Measurements from ENCODE around the gene TSHZ2. TPM values are rescaled to one million over a fixed set of nuclear protein-coding genes. Genes with fewer than 3 reads are reported as not detected.

Gene TSHZ2
- total RNA-seq, 5 donors from 2014 or later (not counting 1 experiment from before 2014, with no cell fraction given): 20.2 to 42.9 (median 25.8) TPM

DNA sequence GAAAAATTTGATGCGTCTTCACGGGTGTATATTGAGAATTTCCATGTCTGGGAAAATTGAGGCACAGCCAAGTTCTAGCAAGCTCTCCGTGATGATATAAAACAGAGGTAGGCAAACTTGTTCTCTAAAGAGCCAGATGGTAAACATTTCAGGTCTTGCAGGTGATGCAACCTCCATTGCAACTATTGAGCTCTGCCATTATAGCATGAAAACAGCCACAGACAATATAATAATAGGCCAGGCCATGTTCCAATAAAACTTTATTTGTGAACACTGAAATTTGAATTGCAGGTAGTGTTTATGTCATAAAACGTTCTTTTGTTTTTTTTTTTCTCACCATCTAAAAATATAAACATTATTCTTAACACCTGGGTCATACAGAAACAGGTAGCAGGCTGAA, 453.3 kb downstream of the TSHZ2 start:
- WGBS (ENCODE audit: insufficient coverage): no CpG with 5 or more reads among the region's 4 CpGs
- POLR2A ChIA-PET: no interaction called here
- DNase-seq (no peak), ATAC-seq (replicated peaks in 1 of 4) (no peak)
- Mint-ChIP-seq H3K9me3 (peaks cover 0 to 4% (median 0%) of the 10 kb centered on the region in 3 donors), H3K4me1 (no peaks in the 10 kb centered on the region), H3K27ac (no peak overlapping the region), H3K27me3 (peaks cover 0 to 9% of the 10 kb centered on the region in 2 donors), H3K36me3 (peaks cover 10% of the 10 kb centered on the region), H3K4me3 (no peak overlapping the region)
- H3K4me3 ChIP-seq (ENCODE audit: control insufficient read depth in 1 of 2, extremely low read depth in 1 of 2, low read length in 1 of 2): no peak overlapping the region
- H3K36me3 ChIP-seq (ENCODE audit: control insufficient read depth in 2 of 2, extremely low read depth in 1 of 2, insufficient read depth in 1 of 2, low read length in 1 of 2): no peaks in the 10 kb centered on the region
- no peak overlapping the region for H3K27ac ChIP-seq (ENCODE audit: low read length)
- H3K4me1 ChIP-seq (ENCODE audit: control insufficient read depth in 1 of 2, extremely low read depth in 1 of 2, insufficient read depth in 2 of 2, low read length in 2 of 2): no peaks in the 10 kb centered on the region
- CTCF ChIA-PET: no interaction called here
- no peaks in the 10 kb centered on the region for H3K9me3 ChIP-seq
- peaks cover 0 to 2% of the 10 kb centered on the region in 2 experiments for H3K27me3 ChIP-seq (replicated peaks in 1 of 2; ENCODE audit: control insufficient read depth in 2 of 2, extremely low read depth in 1 of 2, insufficient read depth in 2 of 2, low read length in 1 of 2)

DNA sequence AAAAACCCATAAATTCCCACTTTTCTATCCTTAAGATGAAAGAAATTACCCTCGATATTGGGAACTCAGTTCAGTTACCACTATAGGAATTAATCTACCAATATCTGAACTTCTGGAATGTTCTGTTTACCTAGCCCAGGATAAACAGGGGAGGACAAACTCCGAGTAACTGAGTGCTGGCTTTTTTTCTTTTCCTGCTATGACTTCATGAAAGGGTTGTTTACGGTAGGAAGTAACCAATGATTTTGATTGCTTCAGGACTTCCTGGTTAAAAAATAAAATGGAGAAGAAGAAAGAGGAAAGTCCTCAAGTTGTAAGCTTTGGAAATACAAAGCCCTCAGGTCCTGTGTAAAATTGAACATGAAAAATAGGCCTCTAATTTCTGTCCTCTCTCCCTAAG, 453.8 kb downstream of the TSHZ2 start:
- CTCF ChIA-PET: no interaction called here
- Mint-ChIP-seq H3K4me3 (no peak overlapping the region), H3K27ac (no peak overlapping the region), H3K27me3 (peaks cover 0 to 9% of the 10 kb centered on the region in 2 donors), H3K9me3 (peaks cover 0 to 4% (median 0%) of the 10 kb centered on the region in 3 donors), H3K36me3 (peaks cover 10% of the 10 kb centered on the region), H3K4me1 (no peaks in the 10 kb centered on the region)
- H3K9me3 ChIP-seq: no peaks in the 10 kb centered on the region
- POLR2A ChIA-PET: no interaction called here
- H3K36me3 ChIP-seq (ENCODE audit: control insufficient read depth in 2 of 2, extremely low read depth in 1 of 2, insufficient read depth in 1 of 2, low read length in 1 of 2): no peaks in the 10 kb centered on the region
- DNase-seq: no peak
- H3K27ac ChIP-seq (ENCODE audit: low read length): no peak overlapping the region
- no peaks in the 10 kb centered on the region for H3K4me1 ChIP-seq (ENCODE audit: control insufficient read depth in 1 of 2, extremely low read depth in 1 of 2, insufficient read depth in 2 of 2, low read length in 2 of 2)
- no peak overlapping the region for H3K4me3 ChIP-seq (ENCODE audit: control insufficient read depth in 1 of 2, extremely low read depth in 1 of 2, low read length in 1 of 2)
- peaks cover 0 to 2% of the 10 kb centered on the region in 2 experiments for H3K27me3 ChIP-seq (replicated peaks in 1 of 2; ENCODE audit: control insufficient read depth in 2 of 2, extremely low read depth in 1 of 2, insufficient read depth in 2 of 2, low read length in 1 of 2)
- WGBS (ENCODE audit: insufficient coverage): no CpG with 5 or more reads among the region's 3 CpGs
- no peak for ATAC-seq (replicated peaks in 1 of 4)

GRCh38 chr20:53426766-53427312, 454.7 kb downstream of the TSHZ2 start:
- H3K36me3 ChIP-seq (ENCODE audit: control insufficient read depth in 2 of 2, extremely low read depth in 1 of 2, insufficient read depth in 1 of 2, low read length in 1 of 2): no peaks in the 10 kb centered on the region
- Mint-ChIP-seq H3K27me3 (peaks cover 0 to 9% of the 10 kb centered on the region in 2 donors), H3K4me1 (no peaks in the 10 kb centered on the region), H3K9me3 (peaks cover 0 to 4% (median 0%) of the 10 kb centered on the region in 3 donors), H3K36me3 (peaks cover 10% of the 10 kb centered on the region), H3K4me3 (no peak overlapping the region), H3K27ac (no peak overlapping the region)
- no peak overlapping the region for H3K27ac ChIP-seq (ENCODE audit: low read length)
- ChIA-PET CTCF (interaction anchor here in 1 of 2 donors (0.7 kb wide), 1 partner anchor 496 kb away, joined by 3 read pairs; no protein-coding TSS in a partner anchor), POLR2A (interaction anchor here in 1 of 2 donors (0.6 kb wide), 1 partner anchor 498 kb away, joined by 5 read pairs; no protein-coding TSS in a partner anchor)
- H3K4me1 ChIP-seq (ENCODE audit: control insufficient read depth in 1 of 2, extremely low read depth in 1 of 2, insufficient read depth in 2 of 2, low read length in 2 of 2): no peaks in the 10 kb centered on the region
- peaks cover 0 to 2% of the 10 kb centered on the region in 2 experiments for H3K27me3 ChIP-seq (replicated peaks in 1 of 2; ENCODE audit: control insufficient read depth in 2 of 2, extremely low read depth in 1 of 2, insufficient read depth in 2 of 2, low read length in 1 of 2)
- H3K4me3 ChIP-seq (ENCODE audit: control insufficient read depth in 1 of 2, extremely low read depth in 1 of 2, low read length in 1 of 2): no peak overlapping the region
- no peak for ATAC-seq (replicated peaks in 1 of 4)
- no peak for DNase-seq
- 83% methylated on average over 1 of the region's 6 CpGs for WGBS (ENCODE audit: insufficient coverage)
- H3K9me3 ChIP-seq: no peaks in the 10 kb centered on the region

DNA sequence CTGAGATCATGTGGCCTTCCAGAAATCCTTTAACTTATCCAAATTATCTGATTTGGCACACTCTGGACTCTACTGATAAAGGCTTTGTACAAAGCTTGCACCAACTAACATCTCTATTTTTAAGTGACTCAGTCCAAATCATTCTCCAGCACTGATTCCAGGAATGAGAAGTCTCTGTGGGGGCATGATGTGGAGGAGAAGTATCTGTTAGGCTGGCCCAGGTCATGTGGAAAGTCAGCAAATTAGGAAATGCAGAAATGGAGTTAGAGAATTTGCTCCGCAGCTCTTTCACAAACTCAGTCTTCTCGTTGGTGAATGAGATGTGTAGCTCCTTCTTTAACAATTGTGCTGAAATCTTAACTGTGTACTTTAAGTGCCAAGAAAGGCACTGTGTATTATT, 455.8 kb downstream of the TSHZ2 start:
- H3K9me3 ChIP-seq: no peaks in the 10 kb centered on the region
- no peaks in the 10 kb centered on the region for H3K4me1 ChIP-seq (ENCODE audit: control insufficient read depth in 1 of 2, extremely low read depth in 1 of 2, insufficient read depth in 2 of 2, low read length in 2 of 2)
- Mint-ChIP-seq H3K4me1 (no peaks in the 10 kb centered on the region), H3K36me3 (peaks cover 10% of the 10 kb centered on the region), H3K9me3 (peaks cover 0 to 4% (median 0%) of the 10 kb centered on the region in 3 donors), H3K27me3 (peaks cover 0 to 9% of the 10 kb centered on the region in 2 donors), H3K4me3 (no peak overlapping the region), H3K27ac (no peak overlapping the region)
- H3K36me3 ChIP-seq (ENCODE audit: control insufficient read depth in 2 of 2, extremely low read depth in 1 of 2, insufficient read depth in 1 of 2, low read length in 1 of 2): no peaks in the 10 kb centered on the region
- H3K27ac ChIP-seq (ENCODE audit: low read length): no peak overlapping the region
- no peak for DNase-seq
- no peak for ATAC-seq (replicated peaks in 1 of 4)
- peaks cover 0 to 2% of the 10 kb centered on the region in 2 experiments for H3K27me3 ChIP-seq (replicated peaks in 1 of 2; ENCODE audit: control insufficient read depth in 2 of 2, extremely low read depth in 1 of 2, insufficient read depth in 2 of 2, low read length in 1 of 2)
- no CpG with 5 or more reads among the region's 2 CpGs for WGBS (ENCODE audit: insufficient coverage)
- H3K4me3 ChIP-seq (ENCODE audit: control insufficient read depth in 1 of 2, extremely low read depth in 1 of 2, low read length in 1 of 2): no peak overlapping the region
- CTCF ChIA-PET: no interaction called here
- POLR2A ChIA-PET: interaction anchor here in 1 of 2 donors (0.7 kb wide), 1 partner anchor 397 kb away, joined by 3 read pairs; no protein-coding TSS in a partner anchor

GRCh38 chr20:53428588-53428987, 456.4 kb downstream of the TSHZ2 start:
- Histone ChIP-seq H3K4me3 (ENCODE audit: control insufficient read depth in 1 of 2, extremely low read depth in 1 of 2, low read length in 1 of 2) (no peak overlapping the region), H3K9me3 (no peaks in the 10 kb centered on the region), H3K4me1 (ENCODE audit: control insufficient read depth in 1 of 2, extremely low read depth in 1 of 2, insufficient read depth in 2 of 2, low read length in 2 of 2) (no peaks in the 10 kb centered on the region), H3K27me3 (replicated peaks in 1 of 2; ENCODE audit: control insufficient read depth in 2 of 2, extremely low read depth in 1 of 2, insufficient read depth in 2 of 2, low read length in 1 of 2) (peaks cover 0 to 2% of the 10 kb centered on the region in 2 experiments), H3K36me3 (ENCODE audit: control insufficient read depth in 2 of 2, extremely low read depth in 1 of 2, insufficient read depth in 1 of 2, low read length in 1 of 2) (no peaks in the 10 kb centered on the region), H3K27ac (ENCODE audit: low read length) (no peak overlapping the region)
- no peak overlapping the region for H3K4me3 Mint-ChIP-seq
- peaks cover 0 to 9% of the 10 kb centered on the region in 2 donors for H3K27me3 Mint-ChIP-seq
- H3K4me1 Mint-ChIP-seq: no peaks in the 10 kb centered on the region
- WGBS (ENCODE audit: insufficient coverage): 100% methylated on average over 1 of the region's 3 CpGs
- no peak for ATAC-seq (replicated peaks in 1 of 4)
- peaks cover 6% of the 10 kb centered on the region for H3K36me3 Mint-ChIP-seq
- no peak for DNase-seq
- ChIA-PET CTCF (no interaction called here), POLR2A (interaction anchor here in 1 of 2 donors (0.7 kb wide), 1 partner anchor 396 kb away, joined by 3 read pairs; no protein-coding TSS in a partner anchor)
- peaks cover 0 to 4% (median 0%) of the 10 kb centered on the region in 3 donors for H3K9me3 Mint-ChIP-seq
- no peak overlapping the region for H3K27ac Mint-ChIP-seq

GRCh38 chr20:53428996-53429395, 456.8 kb downstream of the TSHZ2 start:
- H3K27me3 ChIP-seq (replicated peaks in 1 of 2; ENCODE audit: control insufficient read depth in 2 of 2, extremely low read depth in 1 of 2, insufficient read depth in 2 of 2, low read length in 1 of 2): no peaks in the 10 kb centered on the region
- no peak overlapping the region for H3K27ac ChIP-seq (ENCODE audit: low read length)
- H3K4me1 ChIP-seq (ENCODE audit: control insufficient read depth in 1 of 2, extremely low read depth in 1 of 2, insufficient read depth in 2 of 2, low read length in 2 of 2): no peaks in the 10 kb centered on the region
- WGBS (ENCODE audit: insufficient coverage): no CpG with 5 or more reads among the region's 3 CpGs
- H3K4me3 ChIP-seq (ENCODE audit: control insufficient read depth in 1 of 2, extremely low read depth in 1 of 2, low read length in 1 of 2): no peak overlapping the region
- no peaks in the 10 kb centered on the region for H3K36me3 ChIP-seq (ENCODE audit: control insufficient read depth in 2 of 2, extremely low read depth in 1 of 2, insufficient read depth in 1 of 2, low read length in 1 of 2)
- Mint-ChIP-seq H3K4me1 (no peaks in the 10 kb centered on the region), H3K27ac (no peak overlapping the region), H3K36me3 (peaks cover 6% of the 10 kb centered on the region), H3K9me3 (peaks cover 0 to 4% (median 0%) of the 10 kb centered on the region in 3 donors), H3K4me3 (no peak overlapping the region), H3K27me3 (peaks cover 0 to 9% of the 10 kb centered on the region in 2 donors)
- no peak for DNase-seq
- CTCF ChIA-PET: no interaction called here
- ATAC-seq (replicated peaks in 1 of 4): no peak
- POLR2A ChIA-PET: no interaction called here
- no peaks in the 10 kb centered on the region for H3K9me3 ChIP-seq

All from T-cell (primary cell).